ENCODE data around the gene ARHGEF33. TPM values are rescaled to one million over a fixed set of nuclear protein-coding genes. Genes with fewer than 3 reads are reported as not detected.

ARHGEF33 gene
- total and polyA plus RNA-seq, 2 experiments from 2014 or later, result 0.10 to 1.8 TPM

- Histone ChIP-seq H3K4me1 (ENCODE audit: insufficient read depth) (no peaks in the 10 kb centered on the region), H3K4me2 (no peak overlapping the region), H3K79me2 (replicated peaks; ENCODE audit: insufficient read depth) (no peaks in the 10 kb centered on the region), H3K27me3 (ENCODE audit: insufficient read depth) (no peaks in the 10 kb centered on the region), H3K27ac (ENCODE audit: low read depth) (no peak overlapping the region), H3K36me3 (ENCODE audit: insufficient read depth) (no peaks in the 10 kb centered on the region), H4K20me1 (replicated peaks; ENCODE audit: insufficient read depth) (no peaks in the 10 kb centered on the region), H3F3A (replicated peaks; ENCODE audit: low read depth) (no peaks in the 10 kb centered on the region), H3K9me2 (ENCODE audit: insufficient read depth) (no peaks in the 10 kb centered on the region), H2AFZ (no peak overlapping the region), H3K4me3 (no peak overlapping the region)
- H3K27ac Mint-ChIP-seq, result no peak overlapping the region
- no peak overlapping the region for H3K4me3 Mint-ChIP-seq
- TF ChIP-seq STAT1 (IDR thresholded peaks at IDR 0.05; ENCODE audit: unreplicated experiment), result no peak
- TF ChIP-seq JUNB (IDR thresholded peaks at IDR 0.05; ENCODE audit: unreplicated experiment), result no peak
- no peak for ATAC-seq
- no peaks in the 10 kb centered on the region for H3K36me3 Mint-ChIP-seq (ENCODE audit: low read depth)
- no peaks in the 10 kb centered on the region for H3K9me3 Mint-ChIP-seq
- H3K4me1 Mint-ChIP-seq, result no peaks in the 10 kb centered on the region
- DNase-seq (ENCODE audit: low spot score), result no peak
- H3K27me3 Mint-ChIP-seq (ENCODE audit: insufficient read depth, low read depth, poor library complexity), result peaks cover 4% of the 10 kb centered on the region
Observed at GRCh38 chr2:38909872-38910271, 20.2 kb downstream of the ARHGEF33 start.

GRCh38 chr2:38911191-38911590 lies 21.5 kb downstream of the ARHGEF33 start:
- Mint-ChIP-seq H3K4me1 (no peaks in the 10 kb centered on the region), H3K4me3 (no peak overlapping the region), H3K27ac (no peak overlapping the region), H3K27me3 (ENCODE audit: insufficient read depth, low read depth, poor library complexity) (peaks cover 4% of the 10 kb centered on the region), H3K9me3 (no peaks in the 10 kb centered on the region), H3K36me3 (ENCODE audit: low read depth) (no peaks in the 10 kb centered on the region)
- no peak overlapping the region; the same call in 1 of the 2 replicates for H2AFZ ChIP-seq
- no peaks in the 10 kb centered on the region for H3K9me2 ChIP-seq (ENCODE audit: insufficient read depth)
- H3K27ac ChIP-seq (ENCODE audit: low read depth), result no peak overlapping the region
- ATAC-seq, result no peak
- H3K36me3 ChIP-seq (ENCODE audit: insufficient read depth), result no peaks in the 10 kb centered on the region
- no peak overlapping the region for H3K4me3 ChIP-seq
- no peaks in the 10 kb centered on the region for H4K20me1 ChIP-seq (replicated peaks; ENCODE audit: insufficient read depth)
- no peaks in the 10 kb centered on the region for H3K27me3 ChIP-seq (ENCODE audit: insufficient read depth)
- H3K79me2 ChIP-seq (replicated peaks; ENCODE audit: insufficient read depth), result no peaks in the 10 kb centered on the region
- no peak for DNase-seq (ENCODE audit: low spot score)
- TF ChIP-seq, protein P1, sequence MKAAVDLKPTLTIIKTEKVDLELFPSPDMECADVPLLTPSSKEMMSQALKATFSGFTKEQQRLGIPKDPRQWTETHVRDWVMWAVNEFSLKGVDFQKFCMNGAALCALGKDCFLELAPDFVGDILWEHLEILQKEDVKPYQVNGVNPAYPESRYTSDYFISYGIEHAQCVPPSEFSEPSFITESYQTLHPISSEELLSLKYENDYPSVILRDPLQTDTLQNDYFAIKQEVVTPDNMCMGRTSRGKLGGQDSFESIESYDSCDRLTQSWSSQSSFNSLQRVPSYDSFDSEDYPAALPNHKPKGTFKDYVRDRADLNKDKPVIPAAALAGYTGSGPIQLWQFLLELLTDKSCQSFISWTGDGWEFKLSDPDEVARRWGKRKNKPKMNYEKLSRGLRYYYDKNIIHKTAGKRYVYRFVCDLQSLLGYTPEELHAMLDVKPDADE (IDR thresholded peaks at IDR 0.05), result no peak
- TF ChIP-seq ZNF462 (CRISPR knock-in tag; IDR thresholded peaks at IDR 0.05), result no peak
- no peak for TF ChIP-seq JUNB (IDR thresholded peaks at IDR 0.05; ENCODE audit: unreplicated experiment)
- no peaks in the 10 kb centered on the region for H3K4me1 ChIP-seq (ENCODE audit: insufficient read depth)
- no peak overlapping the region for H3K4me2 ChIP-seq
- H3F3A ChIP-seq (replicated peaks; ENCODE audit: low read depth), result no peaks in the 10 kb centered on the region

Data from GM23338 (cell line).